ENCODE results near the gene PCDHA7. TPM values are rescaled to one million over a fixed set of nuclear protein-coding genes. Genes with fewer than 3 reads are reported as not detected.
"Not testable (repeated sequence)": the region's sequence is repeated elsewhere in the genome, so short reads cannot be mapped to it uniquely, and the experiment has no call there.

The PCDHA7 gene
- total RNA-seq, 3 donors from 2014 or later = 1.3 TPM

GRCh38 chr5:140794595-140795258 is 39.3 kb upstream of the PCDHA7 start, which contains the start of gene PCDHA2:
Gene PCDHA2, plus strand, starts transcription at chr5:140794852.
- Histone ChIP-seq H3K9me3 (peaks cover 35 to 81% of the 10 kb centered on the region in 2 donors), H3K36me3 (no peaks in the 10 kb centered on the region), H3K4me3 (peak within 1 kb of the TSS in 2 of 3 donors; percentile 40 to 50), H3K27ac (no peak within 1 kb of the TSS), H3K4me1 (no peaks in the 10 kb centered on the region), H3K27me3 (no peaks in the 10 kb centered on the region)
- TF ChIP-seq POLR2AphosphoS5 (IDR thresholded peaks at IDR 0.05) = no peak
- no peak for TF ChIP-seq POLR2A (IDR thresholded peaks at IDR 0.05)
- no peak for TF ChIP-seq CTCF (IDR thresholded peaks at IDR 0.05)
- no peak for DNase-seq (ENCODE audit: low spot score in 2 of 2)
- intact Hi-C loops (cut with DNase I; ENCODE audit: low total_unique reads) = no loop called here

DNA sequence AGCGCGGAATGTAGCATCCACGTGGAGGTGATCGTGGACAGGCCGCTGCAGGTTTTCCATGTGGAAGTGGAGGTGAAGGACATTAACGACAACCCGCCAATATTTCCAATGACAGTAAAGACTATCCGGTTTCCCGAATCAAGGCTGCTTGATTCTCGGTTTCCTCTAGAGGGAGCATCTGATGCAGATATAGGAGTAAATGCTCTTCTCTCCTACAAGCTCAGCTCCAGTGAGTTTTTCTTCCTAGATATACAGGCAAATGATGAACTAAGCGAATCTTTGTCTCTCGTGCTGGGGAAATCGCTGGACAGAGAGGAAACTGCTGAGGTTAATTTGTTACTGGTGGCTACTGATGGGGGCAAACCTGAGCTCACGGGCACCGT is 38.8 kb upstream of the PCDHA7 start:
- Histone ChIP-seq H3K4me1 (no peaks in the 10 kb centered on the region), H3K4me3 (peak overlapping the region in 2 of 3 donors; percentile 40 to 50), H3K27ac (no peak overlapping the region), H3K27me3 (no peaks in the 10 kb centered on the region), H3K36me3 (no peaks in the 10 kb centered on the region), H3K9me3 (peaks cover 35 to 77% of the 10 kb centered on the region in 2 donors)
- no peak for TF ChIP-seq POLR2A (IDR thresholded peaks at IDR 0.05)
- no peak for TF ChIP-seq CTCF (IDR thresholded peaks at IDR 0.05)
- TF ChIP-seq POLR2AphosphoS5 (IDR thresholded peaks at IDR 0.05) = no peak
- no peak for DNase-seq (ENCODE audit: low spot score in 2 of 2)
- intact Hi-C loops (cut with DNase I; ENCODE audit: low total_unique reads) = no loop called here

DNA sequence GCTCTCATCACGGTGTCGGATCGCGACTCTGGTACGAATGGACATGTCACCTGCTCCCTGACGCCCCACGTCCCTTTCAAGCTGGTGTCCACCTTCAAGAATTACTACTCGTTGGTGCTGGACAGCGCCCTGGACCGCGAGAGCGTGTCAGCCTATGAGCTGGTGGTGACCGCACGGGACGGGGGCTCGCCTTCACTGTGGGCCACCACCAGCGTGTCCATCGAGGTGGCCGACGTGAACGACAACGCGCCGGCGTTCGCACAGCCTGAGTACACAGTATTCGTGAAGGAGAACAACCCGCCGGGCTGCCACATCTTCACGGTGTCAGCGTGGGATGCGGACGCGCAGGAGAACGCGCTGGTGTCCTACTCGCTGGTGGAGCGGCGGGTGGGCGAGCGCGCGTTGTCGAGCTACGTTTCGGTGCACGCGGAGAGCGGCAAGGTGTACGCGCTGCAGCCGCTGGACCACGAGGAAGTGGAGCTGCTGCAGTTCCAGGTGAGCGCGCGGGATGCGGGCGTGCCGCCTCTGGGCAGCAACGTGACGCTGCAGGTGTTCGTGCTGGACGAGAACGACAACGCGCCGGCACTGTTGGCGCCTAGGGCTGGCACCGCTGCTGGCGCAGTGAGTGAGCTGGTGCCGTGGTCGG is 37.9 kb upstream of the PCDHA7 start:
- intact Hi-C loops (cut with DNase I; ENCODE audit: low total_unique reads); H3K27ac ChIP-seq; H3K4me3 ChIP-seq; H3K4me1 ChIP-seq; H3K36me3 ChIP-seq; DNase-seq (ENCODE audit: low spot score in 2 of 2); H3K27me3 ChIP-seq: not testable (repeated sequence)
- H3K9me3 ChIP-seq = peaks cover 40 to 74% of the 10 kb centered on the region in 2 donors

- H3K4me3 ChIP-seq = no peak overlapping the region
- no peak overlapping the region for H3K27ac ChIP-seq
- H3K36me3 ChIP-seq = no peaks in the 10 kb centered on the region
- no peak for DNase-seq (ENCODE audit: low spot score in 2 of 2)
- peaks cover 45 to 74% of the 10 kb centered on the region in 2 donors for H3K9me3 ChIP-seq
- H3K4me1 ChIP-seq = no peaks in the 10 kb centered on the region
- TF ChIP-seq CTCF (IDR thresholded peaks at IDR 0.05) = no peak
- TF ChIP-seq POLR2AphosphoS5 (IDR thresholded peaks at IDR 0.05) = no peak
- TF ChIP-seq POLR2A (IDR thresholded peaks at IDR 0.05) = no peak
- H3K27me3 ChIP-seq = no peaks in the 10 kb centered on the region
- intact Hi-C loops (cut with DNase I; ENCODE audit: low total_unique reads) = no loop called here
Measured at GRCh38 chr5:140796718-140797095, 37.4 kb upstream of the PCDHA7 start.

GRCh38 chr5:140800816-140801493 is 33.1 kb upstream of the PCDHA7 start, which contains the start of gene PCDHA3:
Gene PCDHA3, plus strand, starts transcription at chr5:140801057.
- Histone ChIP-seq H3K4me3 (peak within 1 kb of the TSS; percentile 25 to 62 (median 38)), H3K27me3 (no peaks in the 10 kb centered on the region), H3K36me3 (no peaks in the 10 kb centered on the region), H3K4me1 (no peaks in the 10 kb centered on the region), H3K9me3 (peaks cover 39 to 58% of the 10 kb centered on the region in 2 donors), H3K27ac (no peak within 1 kb of the TSS)
- intact Hi-C loops (cut with DNase I; ENCODE audit: low total_unique reads) = no loop called here
- DNase-seq (ENCODE audit: low spot score in 2 of 2) = no peak
- peak in 2 of 3 donors; percentile 17 to 21 for TF ChIP-seq CTCF (IDR thresholded peaks at IDR 0.05)
- no peak for TF ChIP-seq POLR2AphosphoS5 (IDR thresholded peaks at IDR 0.05)
